HG03378 (cell line): ENCODE measurements around the gene FIZ1.

Experiments used
- ATAC-seq: cut with Tn5 transposase; IDR thresholded peaks from one replicate; pipeline ENCODE4 v1.9.1; 2021; ENCODE audit warnings: mild to moderate bottlenecking, moderate library complexity; ENCODE audit not compliant: unreplicated experiment

The FIZ1 gene

GRCh38 chr19:55636723-55637122, 37.4 kb upstream of the FIZ1 start:
- ATAC-seq, result no peak

- no peak for ATAC-seq
Observed at GRCh38 chr19:55635856-55636440, 36.6 kb upstream of the FIZ1 start.

GRCh38 chr19:55635334-55635717, 36.0 kb upstream of the FIZ1 start:
- no peak for ATAC-seq

- no peak for ATAC-seq
Observed at GRCh38 chr19:55633861-55634260, 34.5 kb upstream of the FIZ1 start.

- peak; percentile 42 for ATAC-seq
Observed at GRCh38 chr19:55632463-55632834, 33.1 kb upstream of the FIZ1 start.

DNA sequence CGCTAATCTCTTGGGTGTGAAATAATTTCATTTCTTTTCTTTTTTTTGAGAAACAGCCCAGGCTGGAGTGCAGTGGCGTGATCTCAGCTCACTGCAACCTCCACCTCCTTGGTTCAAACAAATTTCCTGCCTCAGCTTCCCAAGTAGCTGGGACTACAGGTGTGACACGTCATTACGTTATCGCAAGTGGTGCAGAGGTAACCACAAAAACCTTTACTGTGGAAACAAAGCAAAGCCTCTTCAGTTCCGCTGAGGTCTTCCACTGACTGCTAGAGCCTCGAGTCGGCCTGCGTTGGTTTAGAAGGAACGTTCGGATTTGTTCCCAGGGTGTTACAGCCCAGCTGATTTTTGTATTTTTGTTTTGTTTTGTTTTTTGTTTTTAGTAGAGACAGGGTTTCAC, 27.0 kb upstream of the FIZ1 start:
- ATAC-seq, result no peak

DNA sequence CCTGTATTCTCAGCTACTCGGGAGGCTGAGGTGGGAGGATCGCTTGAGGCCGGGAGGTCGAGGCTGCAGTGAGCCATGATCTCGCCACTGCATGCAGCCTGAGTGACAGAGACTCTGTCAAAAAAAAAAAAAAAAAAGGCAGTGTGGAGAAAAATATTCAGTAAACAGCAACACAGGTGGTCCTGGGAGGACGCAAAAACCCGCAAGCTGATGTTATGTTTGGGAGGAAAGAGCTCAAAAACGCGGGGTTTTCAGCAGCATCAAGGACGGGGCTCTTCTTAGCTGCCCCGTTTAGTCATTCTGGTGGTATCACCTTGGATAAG, 25.6 kb upstream of the FIZ1 start:
- ATAC-seq, result no peak

DNA sequence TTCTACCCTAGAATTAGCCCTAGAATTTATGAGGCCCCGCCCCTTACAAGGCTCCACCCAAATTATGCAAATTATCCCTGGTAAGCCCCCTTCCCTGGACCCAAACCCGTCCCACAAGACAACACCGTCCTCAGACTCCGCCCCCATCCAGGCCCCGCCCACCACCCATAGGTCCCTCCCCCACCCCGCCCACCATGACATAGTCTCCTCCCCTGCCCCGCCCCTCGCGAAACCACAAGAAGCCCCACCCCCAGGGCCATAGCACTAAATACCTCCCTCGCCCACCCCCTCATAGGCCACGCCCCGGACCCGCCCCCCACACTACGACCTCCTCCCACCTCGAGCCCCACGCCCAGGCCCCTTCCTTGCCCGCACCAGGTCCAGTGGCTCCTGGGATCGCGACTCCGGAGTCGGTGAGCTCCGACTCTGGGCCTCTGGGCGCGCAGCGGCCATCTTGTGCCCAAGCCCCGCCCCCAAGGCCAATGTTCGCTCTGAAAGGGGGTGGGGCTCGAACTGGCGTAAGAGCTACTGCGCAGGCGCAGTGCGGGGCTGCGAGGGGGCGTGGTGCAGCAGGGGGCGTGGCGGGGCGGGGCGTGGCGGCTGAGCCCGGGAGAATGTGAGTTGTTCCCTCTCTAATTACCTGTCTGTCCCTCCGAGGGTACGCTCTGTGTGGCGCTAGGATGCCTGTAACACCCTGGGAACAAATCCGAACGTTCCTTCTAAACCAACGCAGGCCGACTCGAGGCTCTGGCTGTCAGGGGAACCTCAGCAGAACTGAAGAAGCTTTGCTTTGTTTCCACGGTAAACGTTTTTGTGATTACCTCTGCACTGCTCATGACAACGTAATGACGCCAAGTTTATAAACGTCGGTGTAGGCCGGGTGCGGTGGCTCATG, 25.0 kb upstream of the FIZ1 start, which contains the start of gene ZNF784:
Gene ZNF784 (minus strand): TSS at position 458 of the 895 bp plus-strand sequence. CDS start 5 bp downstream, at position 453.
- no peak for ATAC-seq

DNA sequence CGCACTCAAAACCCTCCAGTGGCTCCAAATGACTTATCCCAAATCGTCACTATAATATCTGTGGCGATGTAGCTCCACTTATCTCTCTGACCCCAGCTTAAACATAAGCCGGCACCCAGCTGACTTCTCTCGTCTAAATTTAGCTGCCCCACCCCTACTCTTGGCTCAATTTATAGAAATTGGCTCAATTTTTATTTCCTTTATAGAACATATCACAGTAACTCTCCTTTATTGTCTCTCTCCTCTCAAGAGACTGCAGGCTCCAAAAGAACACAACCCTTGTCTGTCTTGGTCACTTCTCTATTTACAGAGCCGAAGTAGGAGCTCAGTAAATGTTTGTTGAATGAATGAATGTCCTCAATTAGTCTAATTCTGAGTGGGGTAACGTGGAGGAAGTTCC, 24.2 kb upstream of the FIZ1 start:
- no peak for ATAC-seq

DNA sequence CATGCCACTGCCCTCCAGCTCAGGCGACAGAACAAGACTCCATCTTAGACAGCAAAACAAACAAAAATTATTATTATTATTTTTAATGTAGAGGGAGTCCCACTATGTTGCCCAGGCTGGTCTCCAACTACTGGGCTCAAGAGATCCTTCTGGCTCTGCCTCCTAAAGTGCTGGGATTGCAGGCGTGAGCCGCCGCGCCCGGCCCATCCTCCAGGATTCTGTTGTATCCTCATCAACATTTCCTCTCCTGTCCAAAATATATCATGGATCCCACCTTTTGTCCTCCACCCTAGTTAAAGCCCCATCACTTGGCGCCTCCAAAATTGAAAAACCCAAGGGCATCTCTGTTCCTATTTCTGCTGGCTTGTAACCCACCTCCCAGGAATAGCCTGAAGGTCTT, 23.8 kb upstream of the FIZ1 start:
- no peak for ATAC-seq

DNA sequence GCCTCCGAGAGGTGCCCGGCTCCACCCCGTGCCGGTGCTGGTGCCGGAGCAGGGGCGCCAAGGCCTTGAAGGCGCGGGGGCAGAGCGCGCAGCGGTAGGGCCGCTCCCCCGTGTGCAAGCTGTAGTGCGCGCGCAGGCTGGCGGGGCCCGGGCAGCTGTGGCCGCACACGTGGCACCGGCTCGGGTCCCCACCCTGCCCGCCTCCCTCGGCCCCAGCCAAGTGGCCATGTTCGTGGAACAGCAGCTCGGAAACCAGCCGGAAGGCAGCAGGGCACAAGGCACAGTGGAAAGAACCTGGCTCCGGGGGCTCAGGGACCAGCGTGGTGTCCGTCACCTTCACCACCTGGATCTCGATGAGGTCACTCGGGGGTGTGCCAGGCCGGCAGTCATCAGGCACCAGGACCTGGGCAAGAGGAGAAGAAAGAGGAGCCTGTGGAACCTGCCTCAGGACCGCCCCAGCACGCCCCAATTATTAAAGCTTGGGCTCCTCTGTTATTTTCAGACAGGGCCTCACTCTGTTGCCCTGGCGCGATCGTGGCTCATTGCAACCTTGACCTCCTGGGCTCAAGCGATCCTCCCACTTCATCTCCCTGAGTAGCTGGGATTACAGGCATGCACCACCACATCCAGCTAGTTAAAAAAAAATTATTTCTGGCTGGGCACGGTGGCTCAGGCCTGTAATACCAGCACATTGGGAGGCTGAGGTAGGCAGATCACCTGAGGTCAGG, 23.1 kb upstream of the FIZ1 start:
- ATAC-seq, result no peak

DNA sequence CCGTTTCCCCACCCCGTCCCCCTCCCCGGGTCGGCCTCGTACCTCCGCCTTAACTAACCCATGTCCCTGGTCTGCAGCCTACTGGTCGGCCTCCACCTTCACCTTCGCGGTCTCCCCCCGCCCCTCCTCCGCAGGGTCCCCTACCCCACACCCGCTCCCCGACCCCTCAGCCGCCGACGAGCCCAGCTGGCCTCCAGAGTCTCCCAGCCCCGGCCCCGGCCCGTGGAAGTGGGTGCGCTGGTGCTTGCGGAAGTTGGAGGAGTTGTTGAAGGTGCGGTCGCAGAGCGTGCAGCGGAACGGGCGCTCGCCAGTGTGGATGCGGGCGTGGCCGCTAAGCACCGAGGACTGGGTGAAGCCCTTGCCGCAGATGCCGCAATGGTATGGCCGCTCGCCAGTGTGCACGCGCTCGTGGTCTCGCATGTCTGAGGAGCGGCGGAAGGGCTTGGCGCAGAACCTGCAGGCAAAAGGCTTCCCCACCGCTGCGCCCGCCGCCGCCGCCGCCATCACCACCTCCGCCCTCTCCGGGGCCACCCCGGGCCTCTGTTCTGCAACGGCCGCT, 22.4 kb upstream of the FIZ1 start:
- ATAC-seq, result no peak

DNA sequence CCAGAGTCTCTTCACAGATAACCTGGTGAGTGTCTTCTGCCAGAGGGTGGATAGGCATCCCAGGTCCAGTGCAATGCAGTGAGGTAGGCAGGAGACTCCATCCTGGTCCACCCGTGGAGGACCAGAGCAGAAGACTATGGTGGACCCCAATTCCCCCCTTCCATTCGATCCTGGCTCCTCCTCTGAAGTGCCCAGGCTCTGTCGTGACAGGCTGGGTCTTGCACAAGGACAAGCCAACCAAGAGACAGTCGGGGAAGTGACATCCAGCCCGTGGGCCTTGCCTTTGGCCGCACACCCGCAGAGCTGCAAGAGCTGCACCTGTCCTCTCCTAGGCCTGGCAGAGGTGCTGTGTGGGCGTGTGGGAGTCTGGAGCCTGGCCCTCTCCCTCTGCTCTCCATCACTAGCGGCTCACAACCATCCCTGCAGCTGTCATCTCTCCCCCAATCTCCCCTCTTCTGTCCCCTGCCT, 21.9 kb upstream of the FIZ1 start:
- no peak for ATAC-seq

GRCh38 chr19:55620410-55621204, 21.3 kb upstream of the FIZ1 start:
- no peak for ATAC-seq

DNA sequence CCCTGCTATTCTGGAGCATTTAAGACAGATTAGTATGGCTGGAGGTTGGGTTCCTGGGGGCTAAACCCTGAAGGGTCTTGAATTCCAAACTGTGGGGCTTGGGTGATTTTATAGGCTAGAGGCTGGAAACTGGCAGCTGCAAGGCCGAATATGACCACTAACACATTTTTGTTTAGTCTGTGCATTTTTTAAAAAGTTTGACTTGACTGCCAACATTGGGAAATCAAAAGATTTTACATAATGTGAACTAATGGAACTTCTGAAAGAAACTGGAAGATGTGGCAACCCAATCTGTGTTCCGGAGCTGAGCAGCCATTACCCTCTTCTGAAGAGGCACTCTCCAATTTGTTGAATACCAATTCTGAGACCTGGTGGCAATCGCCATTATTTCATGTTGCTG, 20.0 kb upstream of the FIZ1 start:
- ATAC-seq, result no peak

DNA sequence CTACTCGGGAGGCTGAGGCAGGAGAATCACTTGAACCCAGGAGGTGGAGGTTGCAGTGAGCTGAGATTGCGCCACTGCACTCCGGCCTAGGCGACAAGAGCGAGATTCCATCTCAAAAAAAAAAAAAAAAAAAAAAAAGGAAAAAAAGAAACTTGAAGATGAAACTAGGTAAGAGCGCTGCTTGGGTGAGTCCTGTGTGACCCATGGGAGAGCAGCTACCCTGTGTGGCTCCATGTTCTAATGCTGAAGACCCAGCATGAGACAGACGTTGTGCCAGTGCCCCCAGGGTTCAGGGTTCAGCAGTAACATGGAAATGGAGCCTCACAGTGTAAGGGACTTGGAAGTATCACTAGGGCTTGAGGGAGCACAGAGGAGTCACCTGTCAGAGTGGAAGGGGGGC, 19.1 kb upstream of the FIZ1 start:
- ATAC-seq, result no peak

GRCh38 chr19:55617426-55617825, 18.1 kb upstream of the FIZ1 start:
- ATAC-seq, result no peak

GRCh38 chr19:55616395-55616875, 17.1 kb upstream of the FIZ1 start:
- ATAC-seq, result no peak

DNA sequence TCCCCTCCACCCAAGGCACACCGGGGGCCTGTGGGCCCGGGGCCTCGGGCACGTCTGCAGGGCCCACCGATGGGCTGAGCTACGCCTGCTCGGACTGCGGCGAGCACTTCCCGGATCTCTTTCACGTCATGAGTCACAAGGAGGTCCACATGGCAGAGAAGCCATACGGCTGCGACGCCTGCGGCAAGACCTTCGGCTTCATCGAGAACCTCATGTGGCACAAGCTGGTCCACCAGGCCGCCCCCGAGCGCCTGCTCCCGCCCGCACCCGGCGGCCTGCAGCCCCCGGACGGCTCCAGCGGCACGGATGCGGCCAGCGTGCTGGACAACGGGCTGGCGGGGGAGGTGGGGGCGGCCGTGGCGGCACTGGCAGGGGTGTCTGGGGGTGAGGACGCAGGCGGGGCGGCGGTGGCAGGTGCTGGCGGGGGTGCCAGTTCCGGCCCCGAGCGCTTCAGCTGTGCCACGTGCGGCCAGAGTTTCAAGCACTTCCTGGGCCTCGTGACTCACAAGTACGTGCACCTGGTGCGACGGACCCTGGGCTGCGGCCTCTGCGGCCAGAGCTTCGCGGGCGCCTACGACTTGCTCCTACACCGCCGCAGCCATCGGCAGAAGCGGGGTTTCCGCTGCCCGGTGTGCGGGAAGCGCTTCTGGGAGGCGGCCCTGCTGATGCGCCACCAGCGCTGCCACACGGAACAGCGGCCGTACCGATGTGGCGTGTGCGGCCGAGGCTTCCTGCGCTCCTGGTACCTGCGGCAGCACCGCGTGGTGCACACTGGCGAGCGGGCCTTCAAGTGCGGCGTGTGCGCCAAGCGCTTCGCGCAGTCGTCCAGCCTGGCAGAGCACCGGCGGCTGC, 16.5 kb upstream of the FIZ1 start:
- ATAC-seq, result no peak
